ENCODE data around the gene RNF38. TPM values are rescaled to one million over a fixed set of nuclear protein-coding genes. Genes with fewer than 3 reads are reported as not detected.
"Not testable (repeated sequence)": the region's sequence is repeated elsewhere in the genome, so short reads cannot be mapped to it uniquely, and the experiment has no call there.

The RNF38 gene
- total RNA-seq, 1 donor from 2014 or later: 39.6 TPM

DNA sequence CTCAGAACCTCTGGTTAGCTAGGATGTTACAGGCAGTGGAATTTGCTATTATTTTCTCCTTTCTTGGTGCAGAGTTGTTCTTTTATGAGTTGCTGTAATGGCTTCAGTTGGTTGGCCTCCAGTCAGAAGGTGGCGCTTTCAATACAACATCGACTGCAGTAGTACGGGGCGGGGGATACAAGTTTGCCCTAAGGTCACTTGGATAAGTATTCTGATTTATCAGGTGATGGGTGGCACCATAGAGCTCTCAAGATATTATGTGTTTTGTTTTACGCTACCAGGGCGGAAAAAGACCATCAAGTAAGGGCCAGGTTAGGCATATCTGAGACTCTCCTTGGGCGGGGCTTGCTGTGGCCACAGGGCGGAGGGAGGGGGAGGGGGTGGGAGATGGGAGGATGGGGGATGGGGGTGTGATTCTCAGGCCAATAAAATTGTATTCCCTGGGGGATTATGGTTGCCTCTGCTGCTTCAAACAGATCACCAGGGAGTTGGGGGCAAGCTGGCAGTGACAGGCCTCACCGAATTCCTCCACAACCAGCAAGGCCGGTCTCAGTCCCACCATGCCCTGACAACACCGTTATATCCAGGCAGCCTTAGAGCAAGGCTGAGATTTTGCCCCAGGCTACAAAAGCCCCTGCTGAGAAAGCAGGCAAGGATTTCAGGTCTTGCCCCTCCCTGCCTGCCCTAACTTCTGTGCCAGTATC lies 15.9 kb upstream of the RNF38 start:
- no peak overlapping the region for H3K4me2 ChIP-seq (ENCODE audit: low read length)
- no peaks in the 10 kb centered on the region for H3K27me3 ChIP-seq (ENCODE audit: insufficient read depth, low read length)
- Mint-ChIP-seq H3K27ac (ENCODE audit: unreplicated experiment) (peak overlapping the region; percentile 51), H3K4me3 (ENCODE audit: unreplicated experiment) (no peak overlapping the region), H3K4me1 (ENCODE audit: low read depth, unreplicated experiment) (no peaks in the 10 kb centered on the region), H3K27me3 (ENCODE audit: low read depth, unreplicated experiment) (no peaks in the 10 kb centered on the region), H3K9me3 (ENCODE audit: unreplicated experiment) (no peaks in the 10 kb centered on the region), H3K36me3 (ENCODE audit: low read depth, unreplicated experiment) (peaks cover 10% of the 10 kb centered on the region)
- H3K4me3 ChIP-seq (ENCODE audit: insufficient read depth, low read depth, low read length): no peak overlapping the region
- H3K36me3 ChIP-seq (ENCODE audit: insufficient read depth, low read length): no peaks in the 10 kb centered on the region
- peaks cover 7% of the 10 kb centered on the region for H3K4me1 ChIP-seq (ENCODE audit: insufficient read depth, low read length)
- no peak overlapping the region for H3K27ac ChIP-seq (ENCODE audit: low read depth, low read length)
- no peaks in the 10 kb centered on the region for H3K9me3 ChIP-seq (ENCODE audit: insufficient read depth, low read depth, low read length)
- no peak overlapping the region for H2AFZ ChIP-seq (ENCODE audit: low read depth, low read length)
- FAIRE-seq (no peak), DNase-seq (ENCODE audit: low read depth) (no peak)
- H3K79me2 ChIP-seq (ENCODE audit: insufficient read depth, low read length): no peaks in the 10 kb centered on the region
- peaks cover 22% of the 10 kb centered on the region for H4K20me1 ChIP-seq (ENCODE audit: insufficient read depth, low read length)
- TF ChIP-seq EZH2 (IDR thresholded peaks at IDR 0.05; ENCODE audit: insufficient read depth, low read length): no peak
- TF ChIP-seq, protein P1, sequence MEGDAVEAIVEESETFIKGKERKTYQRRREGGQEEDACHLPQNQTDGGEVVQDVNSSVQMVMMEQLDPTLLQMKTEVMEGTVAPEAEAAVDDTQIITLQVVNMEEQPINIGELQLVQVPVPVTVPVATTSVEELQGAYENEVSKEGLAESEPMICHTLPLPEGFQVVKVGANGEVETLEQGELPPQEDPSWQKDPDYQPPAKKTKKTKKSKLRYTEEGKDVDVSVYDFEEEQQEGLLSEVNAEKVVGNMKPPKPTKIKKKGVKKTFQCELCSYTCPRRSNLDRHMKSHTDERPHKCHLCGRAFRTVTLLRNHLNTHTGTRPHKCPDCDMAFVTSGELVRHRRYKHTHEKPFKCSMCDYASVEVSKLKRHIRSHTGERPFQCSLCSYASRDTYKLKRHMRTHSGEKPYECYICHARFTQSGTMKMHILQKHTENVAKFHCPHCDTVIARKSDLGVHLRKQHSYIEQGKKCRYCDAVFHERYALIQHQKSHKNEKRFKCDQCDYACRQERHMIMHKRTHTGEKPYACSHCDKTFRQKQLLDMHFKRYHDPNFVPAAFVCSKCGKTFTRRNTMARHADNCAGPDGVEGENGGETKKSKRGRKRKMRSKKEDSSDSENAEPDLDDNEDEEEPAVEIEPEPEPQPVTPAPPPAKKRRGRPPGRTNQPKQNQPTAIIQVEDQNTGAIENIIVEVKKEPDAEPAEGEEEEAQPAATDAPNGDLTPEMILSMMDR (IDR thresholded peaks at IDR 0.05; ENCODE audit: insufficient read depth, low read depth, low read length): no peak
- no peak overlapping the region for H3K9ac ChIP-seq (ENCODE audit: low read length)

DNA sequence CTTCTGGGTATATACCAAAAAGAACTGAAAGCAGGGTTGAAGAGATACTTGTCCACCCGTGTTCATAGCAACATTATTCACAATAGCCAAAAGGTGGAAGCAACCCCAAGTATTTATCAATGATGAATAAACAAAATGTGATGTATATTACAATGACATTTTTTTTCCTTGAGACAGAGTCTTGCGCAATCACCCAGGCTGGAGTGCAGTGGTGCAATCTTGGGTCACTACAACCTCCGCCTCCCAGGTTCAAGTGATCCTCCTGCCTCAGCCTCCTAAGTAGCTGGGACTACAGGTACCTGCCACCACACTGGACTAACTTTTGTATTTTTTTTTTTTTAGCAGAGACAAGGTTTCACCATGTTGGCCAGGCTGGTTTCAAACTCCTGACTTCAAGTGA lies 11.3 kb upstream of the RNF38 start:
- not testable (repeated sequence) for H3K9ac ChIP-seq (ENCODE audit: low read length); H3K4me1 ChIP-seq (ENCODE audit: insufficient read depth, low read length); H3K27ac Mint-ChIP-seq (ENCODE audit: unreplicated experiment); H3K4me1 Mint-ChIP-seq (ENCODE audit: low read depth, unreplicated experiment); H3K27me3 Mint-ChIP-seq (ENCODE audit: low read depth, unreplicated experiment); H3K9me3 Mint-ChIP-seq (ENCODE audit: unreplicated experiment); H3K4me2 ChIP-seq (ENCODE audit: low read length); H3K27me3 ChIP-seq (ENCODE audit: insufficient read depth, low read length); FAIRE-seq; H3K27ac ChIP-seq (ENCODE audit: low read depth, low read length); H3K4me3 Mint-ChIP-seq (ENCODE audit: unreplicated experiment); H3K9me3 ChIP-seq (ENCODE audit: insufficient read depth, low read depth, low read length); H3K36me3 Mint-ChIP-seq (ENCODE audit: low read depth, unreplicated experiment); DNase-seq (ENCODE audit: low read depth); H3K36me3 ChIP-seq (ENCODE audit: insufficient read depth, low read length); H2AFZ ChIP-seq (ENCODE audit: low read depth, low read length); H3K4me3 ChIP-seq (ENCODE audit: insufficient read depth, low read depth, low read length); H3K79me2 ChIP-seq (ENCODE audit: insufficient read depth, low read length)
- peaks cover 28% of the 10 kb centered on the region for H4K20me1 ChIP-seq (ENCODE audit: insufficient read depth, low read length)

DNA sequence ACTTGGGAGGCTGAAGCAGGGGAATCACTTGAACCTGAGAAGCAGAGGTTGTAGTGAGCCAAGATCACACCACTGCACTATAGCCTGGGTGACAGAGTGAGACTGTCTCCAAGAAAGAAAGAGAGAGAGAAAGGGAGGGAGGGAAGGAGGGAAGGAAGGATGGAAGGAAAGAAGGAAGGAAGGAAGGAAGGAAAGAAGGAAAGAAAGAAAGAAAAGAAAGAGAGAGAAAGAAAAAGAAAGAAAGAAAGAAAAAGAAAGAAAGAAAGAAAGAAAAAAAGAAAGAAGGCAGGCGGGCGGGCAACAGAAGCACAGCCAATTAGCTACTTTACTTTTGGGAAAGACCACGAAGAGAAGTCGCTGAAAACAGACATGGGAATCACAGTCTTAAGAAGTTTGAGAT lies 9.0 kb upstream of the RNF38 start:
- H3K4me1 ChIP-seq (ENCODE audit: insufficient read depth, low read length); H3K27ac ChIP-seq (ENCODE audit: low read depth, low read length); H2AFZ ChIP-seq (ENCODE audit: low read depth, low read length); H3K27me3 Mint-ChIP-seq (ENCODE audit: low read depth, unreplicated experiment); H3K9ac ChIP-seq (ENCODE audit: low read length); H3K4me3 Mint-ChIP-seq (ENCODE audit: unreplicated experiment); H3K36me3 ChIP-seq (ENCODE audit: insufficient read depth, low read length); H3K4me3 ChIP-seq (ENCODE audit: insufficient read depth, low read depth, low read length); DNase-seq (ENCODE audit: low read depth); H3K27ac Mint-ChIP-seq (ENCODE audit: unreplicated experiment); H3K79me2 ChIP-seq (ENCODE audit: insufficient read depth, low read length); H3K9me3 Mint-ChIP-seq (ENCODE audit: unreplicated experiment); H3K4me1 Mint-ChIP-seq (ENCODE audit: low read depth, unreplicated experiment); H3K36me3 Mint-ChIP-seq (ENCODE audit: low read depth, unreplicated experiment); FAIRE-seq; H3K4me2 ChIP-seq (ENCODE audit: low read length); H3K27me3 ChIP-seq (ENCODE audit: insufficient read depth, low read length); H3K9me3 ChIP-seq (ENCODE audit: insufficient read depth, low read depth, low read length): not testable (repeated sequence)
- H4K20me1 ChIP-seq (ENCODE audit: insufficient read depth, low read length): peaks cover 28% of the 10 kb centered on the region
